Keratinocyte (primary cell): Measurements from ENCODE around the gene LPCAT1. TPM values are rescaled to one million over a fixed set of nuclear protein-coding genes. Genes with fewer than 3 reads are reported as not detected.

Experiments
- DNase-seq: peaks from one replicate; pipeline ENCODE4 v3.0.0-alpha.2; 2011; ENCODE audit warnings: low read depth, missing footprints, low spot score
- FAIRE-seq: peaks from 2 replicates; lab custom pipeline; 2011; peaks lifted over from hg19 to GRCh38; lab: Jason Lieb, UNC
- H2AFZ ChIP-seq: 2 replicates; pipeline ENCODE4 v1.6.0; 2012; ENCODE audit warnings: low read length, control low read depth, inconsistent platforms; ENCODE audit not compliant: control insufficient read depth
- H3K27ac ChIP-seq: 2 replicates; pipeline ENCODE4 v1.5.1; 2011; ENCODE audit warnings: low read length; ENCODE audit not compliant: control insufficient read depth, insufficient read depth
- H3K27me3 ChIP-seq: 3 replicates; pipeline ENCODE4 v1.6.0; 2011; ENCODE audit warnings: low read length; ENCODE audit not compliant: control insufficient read depth, insufficient read depth; ENCODE audit errors: extremely low read depth
- H3K36me3 ChIP-seq, 2 experiments: 2 replicates in 1 of 2; 3 replicates in 1 of 2; pipeline ENCODE4 v1.5.1; 2011; ENCODE audit warnings: low read length in 2 of 2, mild to moderate bottlenecking in 1 of 2; ENCODE audit not compliant: control insufficient read depth in 2 of 2, insufficient read depth in 2 of 2; ENCODE audit errors: extremely low read depth in 1 of 2
- H3K4me1 ChIP-seq: 3 replicates; pipeline ENCODE4 v1.5.1; 2011; ENCODE audit warnings: low read length; ENCODE audit not compliant: control insufficient read depth, insufficient read depth; ENCODE audit errors: extremely low read depth
- H3K4me2 ChIP-seq: 3 replicates; pipeline ENCODE4 v1.6.0; 2011; ENCODE audit warnings: low read depth, low read length; ENCODE audit not compliant: control insufficient read depth, insufficient read depth; ENCODE audit errors: extremely low read depth
- H3K4me3 ChIP-seq, 3 experiments: fragments of 200-600 bp in 1 of 3; sonication (generic) in 1 of 3; 2 replicates in 2 of 3; 3 replicates in 1 of 3; pipeline ENCODE4 v1.5.1; 2011 to 2016; ENCODE audit warnings: low read length in 3 of 3, mild to moderate bottlenecking in 3 of 3, control low read depth in 2 of 3, inconsistent platforms in 1 of 3, low read depth in 1 of 3, mixed read lengths in 1 of 3, mixed run types in 1 of 3, moderate library complexity in 1 of 3; ENCODE audit not compliant: control insufficient read depth in 2 of 3, insufficient read depth in 2 of 3; ENCODE audit errors: extremely low read depth in 1 of 3
- H3K79me2 ChIP-seq: 2 replicates; pipeline ENCODE4 v1.6.0; 2012; ENCODE audit warnings: low read length; ENCODE audit not compliant: control insufficient read depth, insufficient read depth
- H3K9ac ChIP-seq: 3 replicates; pipeline ENCODE4 v1.6.0; 2011; ENCODE audit warnings: low read length; ENCODE audit not compliant: control insufficient read depth, insufficient read depth; ENCODE audit errors: extremely low read depth
- H3K9me1 ChIP-seq: 3 replicates; pipeline ENCODE4 v1.6.0; 2011; ENCODE audit warnings: low read length; ENCODE audit not compliant: control insufficient read depth, insufficient read depth; ENCODE audit errors: extremely low read depth
- H3K9me3 ChIP-seq: 2 replicates; pipeline ENCODE4 v1.5.1; 2012; ENCODE audit warnings: low read depth, low read length; ENCODE audit not compliant: control insufficient read depth
- H4K20me1 ChIP-seq: 3 replicates; pipeline ENCODE4 v1.6.0; 2011; ENCODE audit warnings: low read length; ENCODE audit not compliant: control insufficient read depth, insufficient read depth; ENCODE audit errors: extremely low read depth
- CTCF ChIP-seq, 3 experiments: IDR thresholded peaks in 1 of 3; conservative IDR thresholded peaks in 1 of 3; optimal IDR thresholded peaks in 1 of 3; 2 replicates in 2 of 3; 3 replicates in 1 of 3; pipeline versions ENCODE3 to v1.5.1; 2011; ENCODE audit warnings: low read length in 3 of 3, mild to moderate bottlenecking in 3 of 3, moderate library complexity in 2 of 3, control low read depth in 1 of 3, inconsistent platforms in 1 of 3; ENCODE audit not compliant: insufficient read depth in 2 of 3; ENCODE audit errors: extremely low read depth in 1 of 3
- EZH2 ChIP-seq: IDR thresholded peaks from one replicate; pipeline ENCODE4 v1.6.1; 2012; ENCODE audit warnings: inconsistent platforms, mild to moderate bottlenecking, low read length, moderate library complexity
- dilution Hi-C: fragments of 300-500 bp; cut with MboI; formaldehyde crosslinking; loops from one replicate; pipeline ENCODE4 v1.7.0; 2020; ENCODE audit warnings: low sequenced_read_pairs; ENCODE audit not compliant: extremely low pct_ligation_motif_present
- polyA plus RNA-seq, 5 experiments: library from polyadenylated mRNA; depleted of rRNA in 3 of 5; stranded (reverse) in 3 of 5; stranded (forward) in 1 of 5; unstranded in 1 of 5; fragments of >200 nt; gene quantifications; 1 replicate in 1 of 5; 2 replicates in 3 of 5; 3 replicates in 1 of 5; pipeline versions ENCODE4 v1.2.1 to v1.2.3, GENCODE V29; 2011 to 2012; ENCODE audit warnings: missing spikeins in 2 of 5, low read depth in 1 of 5, low replicate concordance in 1 of 5

LPCAT1 gene
- polyA plus RNA-seq, 1 donor (not counting 4 experiments of a cell fraction or from before 2014, with no cell fraction given) = 32.9 TPM

- TF ChIP-seq EZH2 (no peak), CTCF (optimal IDR thresholded peaks at IDR 0.05 in 1 of 3, IDR thresholded peaks at IDR 0.05 in 1 of 3, conservative IDR thresholded peaks at IDR 0.05 in 1 of 3; ENCODE audit: extremely low read depth in 1 of 3, insufficient read depth in 2 of 3, low read length in 3 of 3) (no peak)
- DNase-seq = no peak
- no peak overlapping the region for H2AFZ ChIP-seq
Observed at GRCh38 chr5:1471997-1472963, 51.5 kb downstream of the LPCAT1 start.

GRCh38 chr5:1471240-1471853 lies 52.4 kb downstream of the LPCAT1 start:
- dilution Hi-C loops = no loop called here
- H3K9me3 ChIP-seq = no peaks in the 10 kb centered on the region
- peaks cover 5% of the 10 kb centered on the region for H3K4me1 ChIP-seq
- no peaks in the 10 kb centered on the region for H3K27me3 ChIP-seq
- no peak overlapping the region for H3K4me3 ChIP-seq
- TF ChIP-seq EZH2 (no peak), CTCF (optimal IDR thresholded peaks at IDR 0.05 in 1 of 3, IDR thresholded peaks at IDR 0.05 in 1 of 3, conservative IDR thresholded peaks at IDR 0.05 in 1 of 3; ENCODE audit: extremely low read depth in 1 of 3, insufficient read depth in 2 of 3, low read length in 3 of 3) (no peak)
- no peaks in the 10 kb centered on the region for H3K9me1 ChIP-seq
- H3K36me3 ChIP-seq = peaks cover 13 to 16% of the 10 kb centered on the region in 2 experiments
- H3K9ac ChIP-seq = no peak overlapping the region
- H3K4me2 ChIP-seq = no peak overlapping the region
- no peaks in the 10 kb centered on the region for H3K79me2 ChIP-seq
- FAIRE-seq = no peak
- no peak for DNase-seq
- H4K20me1 ChIP-seq = no peaks in the 10 kb centered on the region
- no peak overlapping the region for H3K27ac ChIP-seq
- no peak overlapping the region for H2AFZ ChIP-seq

More at GRCh38 chr5:1471997-1472963, 51.5 kb downstream of the LPCAT1 start:
- Histone ChIP-seq H3K79me2 (no peaks in the 10 kb centered on the region), H3K9ac (no peak overlapping the region), H3K9me1 (no peaks in the 10 kb centered on the region), H3K27ac (no peak overlapping the region), H3K9me3 (no peaks in the 10 kb centered on the region), H3K36me3 (peaks cover 11 to 23% of the 10 kb centered on the region in 2 experiments), H4K20me1 (no peaks in the 10 kb centered on the region), H3K4me2 (no peak overlapping the region), H3K4me3 (no peak overlapping the region), H3K4me1 (peaks cover 5% of the 10 kb centered on the region), H3K27me3 (no peaks in the 10 kb centered on the region)
- FAIRE-seq = no peak
- dilution Hi-C loops = no loop called here
